Omental fat pad (tissue), 4 donors: Measurements from ENCODE around the gene ANG. TPM values are rescaled to one million over a fixed set of nuclear protein-coding genes. Genes with fewer than 3 reads are reported as not detected.
"Not testable (repeated sequence)": the region's sequence is repeated elsewhere in the genome, so short reads cannot be mapped to it uniquely, and the experiment has no call there.

Experiments used
- ATAC-seq: fragments of 150-250 bp; one replicate; pipeline ENCODE4 v1.9.1; 2016; ENCODE audit warnings: mild to moderate bottlenecking, moderate library complexity; ENCODE audit not compliant: low FRiP score
- DNase-seq: peaks from one replicate; pipeline ENCODE4 v3.0.0-alpha.2; 2019; ENCODE audit warnings: low spot score
- total RNA-seq, 4 donors: library from RNA; depleted of rRNA; stranded (reverse); fragments of >200 nt; gene quantifications; one replicate each; pipeline ENCODE4 v1.1.0, GENCODE V29; 2016
- TF ChIP-seq, protein P1 (sequence below), 3 donors: fragments of 450-650 bp; IDR thresholded peaks; one replicate each; pipeline ENCODE4 v1.5.1; 2016 to 2017; ENCODE audit warnings: antibody characterized with exemption in 3 of 3, mild to moderate bottlenecking in 3 of 3, moderate library complexity in 2 of 3

ANG gene
- total RNA-seq, 4 donors from 2014 or later, result 24.4 to 114 (median 45.6) TPM

DNA sequence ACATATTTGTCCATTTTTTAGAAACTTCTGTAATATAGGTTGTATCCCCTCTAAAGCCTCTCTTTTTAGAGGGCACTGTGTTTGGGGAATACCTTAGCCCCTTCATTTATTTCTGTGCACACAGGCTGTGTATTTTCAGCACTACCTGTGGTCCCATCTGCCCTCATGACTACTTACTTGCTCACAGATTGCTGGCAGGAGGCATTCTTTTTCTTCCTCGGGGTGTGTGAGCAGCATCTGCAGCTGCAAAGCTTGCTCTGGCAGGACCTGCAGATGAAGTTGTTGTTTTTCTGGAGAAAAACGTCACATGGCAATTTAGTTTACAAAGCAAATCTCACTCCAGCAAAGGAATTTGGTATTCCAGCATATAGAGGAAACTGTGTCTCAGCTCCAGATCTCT is 24.3 kb downstream of the ANG start:
- no peak for ATAC-seq
- no peak for DNase-seq
- TF ChIP-seq, protein P1, sequence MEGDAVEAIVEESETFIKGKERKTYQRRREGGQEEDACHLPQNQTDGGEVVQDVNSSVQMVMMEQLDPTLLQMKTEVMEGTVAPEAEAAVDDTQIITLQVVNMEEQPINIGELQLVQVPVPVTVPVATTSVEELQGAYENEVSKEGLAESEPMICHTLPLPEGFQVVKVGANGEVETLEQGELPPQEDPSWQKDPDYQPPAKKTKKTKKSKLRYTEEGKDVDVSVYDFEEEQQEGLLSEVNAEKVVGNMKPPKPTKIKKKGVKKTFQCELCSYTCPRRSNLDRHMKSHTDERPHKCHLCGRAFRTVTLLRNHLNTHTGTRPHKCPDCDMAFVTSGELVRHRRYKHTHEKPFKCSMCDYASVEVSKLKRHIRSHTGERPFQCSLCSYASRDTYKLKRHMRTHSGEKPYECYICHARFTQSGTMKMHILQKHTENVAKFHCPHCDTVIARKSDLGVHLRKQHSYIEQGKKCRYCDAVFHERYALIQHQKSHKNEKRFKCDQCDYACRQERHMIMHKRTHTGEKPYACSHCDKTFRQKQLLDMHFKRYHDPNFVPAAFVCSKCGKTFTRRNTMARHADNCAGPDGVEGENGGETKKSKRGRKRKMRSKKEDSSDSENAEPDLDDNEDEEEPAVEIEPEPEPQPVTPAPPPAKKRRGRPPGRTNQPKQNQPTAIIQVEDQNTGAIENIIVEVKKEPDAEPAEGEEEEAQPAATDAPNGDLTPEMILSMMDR (IDR thresholded peaks at IDR 0.05), result no peak

DNA sequence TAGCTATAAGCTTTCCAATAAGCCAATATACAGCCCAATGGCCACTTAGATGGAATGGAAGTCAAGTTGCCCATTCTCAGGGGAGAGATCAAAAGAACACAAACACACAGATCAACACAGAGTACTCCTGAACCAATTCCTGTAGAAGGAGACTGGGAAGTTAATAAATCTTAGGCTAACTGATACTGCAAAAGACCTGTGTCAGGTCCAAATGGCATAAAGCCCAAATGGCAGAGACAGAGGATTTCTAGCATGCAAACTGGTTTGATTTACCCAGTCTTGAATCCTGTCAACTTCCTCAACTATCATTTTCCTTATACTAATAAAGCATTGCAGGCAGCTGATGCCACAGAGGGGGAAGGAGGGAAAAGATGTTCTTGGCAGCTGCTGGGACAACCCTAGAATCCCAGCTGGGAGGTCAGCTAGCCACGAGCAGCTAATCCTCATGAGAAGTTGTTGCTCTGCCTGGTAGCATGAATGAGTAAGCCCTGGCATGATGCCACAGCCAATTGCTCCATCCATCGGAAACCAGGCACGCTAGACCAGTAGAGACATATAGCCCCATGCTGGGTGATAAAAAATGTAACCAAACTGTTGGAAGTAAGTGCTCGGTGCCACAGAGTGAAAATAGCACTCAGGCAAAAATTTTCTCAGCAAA is 26.2 kb downstream of the ANG start:
- DNase-seq (peak; percentile 87), ATAC-seq (peak; percentile 83)
- TF ChIP-seq, protein P1 (IDR thresholded peaks at IDR 0.05), result no peak

DNA sequence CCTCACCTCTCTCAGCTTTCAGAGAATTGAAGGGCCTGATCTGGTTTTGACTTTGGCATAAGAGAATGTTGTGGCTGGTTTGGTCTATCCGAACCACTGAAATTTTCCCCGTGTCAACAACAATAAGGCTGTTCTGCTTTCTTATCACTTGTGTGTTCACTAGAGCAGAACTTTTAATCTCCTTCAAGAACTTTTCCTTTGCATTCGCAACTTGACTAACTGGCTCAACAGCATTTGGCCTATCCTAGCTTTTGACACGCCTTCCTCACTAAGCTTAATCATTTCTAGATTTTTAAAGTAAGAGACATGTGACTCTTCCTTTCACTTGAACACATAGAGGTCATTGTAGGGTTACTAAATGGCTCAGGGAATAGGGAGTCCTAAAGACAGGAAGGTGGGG is 31.2 kb downstream of the ANG start:
- TF ChIP-seq, protein P1 (IDR thresholded peaks at IDR 0.05), result no peak
- DNase-seq (no peak), ATAC-seq (no peak)

DNA sequence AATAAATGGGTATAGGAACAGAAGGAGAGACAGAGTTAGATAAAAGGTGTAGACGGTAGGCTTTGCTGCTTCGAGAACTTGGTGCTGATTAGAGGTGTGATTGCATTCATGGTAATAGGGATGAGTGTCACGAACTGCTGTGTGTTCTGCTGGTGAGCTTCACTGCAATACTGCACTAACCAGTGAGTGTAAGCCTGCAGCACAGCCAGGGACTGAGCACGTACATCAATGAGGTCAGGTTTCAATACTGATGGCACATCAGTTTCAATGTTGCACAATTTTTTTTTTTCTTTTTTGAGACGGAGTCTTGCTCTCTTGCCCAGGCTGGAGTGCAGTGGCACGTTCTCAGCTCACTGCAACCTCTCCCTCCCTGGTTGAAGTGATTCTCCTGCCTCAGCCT is 32.2 kb downstream of the ANG start:
- ATAC-seq (no peak), DNase-seq (no peak)
- TF ChIP-seq, protein P1 (IDR thresholded peaks at IDR 0.05), result no peak

DNA sequence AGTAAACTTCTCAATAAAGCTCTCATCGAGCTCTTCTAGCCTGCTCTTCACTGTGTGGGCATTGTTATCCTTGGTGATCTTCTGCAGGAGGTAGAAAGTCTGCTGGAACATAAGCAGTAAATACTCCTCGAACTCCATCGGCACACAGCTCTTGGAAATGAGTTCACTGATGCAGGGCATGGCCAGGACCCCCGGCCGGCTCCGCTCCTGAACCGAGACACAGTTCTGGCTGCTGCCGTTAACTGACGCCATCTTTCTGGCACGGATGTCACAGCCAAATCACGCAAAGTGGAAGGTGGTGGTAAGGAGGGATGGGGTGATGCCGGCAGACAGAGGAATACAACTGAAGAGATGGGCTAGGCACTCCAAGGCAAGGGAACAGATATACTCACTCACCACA is 33.5 kb downstream of the ANG start:
- ATAC-seq, result no peak
- TF ChIP-seq, protein P1 (IDR thresholded peaks at IDR 0.05), result no peak
- DNase-seq, result no peak

DNA sequence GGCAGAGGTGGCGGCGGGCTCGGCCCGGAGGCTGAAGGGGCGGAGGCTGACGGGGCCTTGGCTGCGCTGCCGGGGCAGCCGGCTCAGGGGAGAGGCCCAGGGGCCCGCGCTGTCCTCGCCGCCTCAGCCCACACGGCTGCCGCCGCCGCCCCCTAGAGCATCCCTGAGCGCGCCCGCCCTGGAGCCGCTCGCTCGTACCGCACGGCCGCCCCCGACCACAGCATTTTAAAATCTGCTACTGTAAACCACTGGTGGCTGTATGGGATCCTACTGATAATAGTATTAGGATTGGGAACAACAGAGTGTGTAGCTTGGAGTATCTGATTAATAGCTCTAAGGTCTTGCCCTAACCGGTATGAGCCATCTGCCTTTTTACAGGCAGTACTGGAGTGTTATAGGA is 34.9 kb downstream of the ANG start:
- ATAC-seq, result no peak
- TF ChIP-seq, protein P1 (IDR thresholded peaks at IDR 0.05), result no peak
- no peak for DNase-seq

DNA sequence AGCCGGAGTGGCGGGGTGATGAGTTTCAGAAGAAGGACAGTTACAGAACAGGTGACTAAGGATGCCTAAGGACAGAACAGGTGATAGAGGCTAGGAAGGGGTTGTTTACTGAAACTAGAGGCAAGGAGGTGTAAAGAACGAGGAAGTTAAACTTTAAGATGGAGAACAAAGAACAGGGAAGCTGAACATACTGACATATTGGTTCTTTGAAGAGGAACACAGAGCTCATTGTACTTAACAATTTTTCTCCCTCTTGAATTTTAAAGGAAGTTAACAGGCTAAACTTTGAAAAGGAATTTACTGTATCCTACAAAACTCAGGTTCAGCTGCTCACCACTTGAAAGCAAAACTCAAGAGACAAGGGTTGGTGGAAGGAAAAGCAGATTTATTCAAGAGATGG is 37.6 kb downstream of the ANG start:
- ATAC-seq, DNase-seq: not testable (repeated sequence)
